Measurements from ENCODE around the gene KPRP. TPM values are rescaled to one million over a fixed set of nuclear protein-coding genes. Genes with fewer than 3 reads are reported as not detected.

The KPRP gene
- polyA plus RNA-seq, 1 donor (not counting 4 experiments of a cell fraction or from before 2014, with no cell fraction given), result 0.90 TPM

DNA sequence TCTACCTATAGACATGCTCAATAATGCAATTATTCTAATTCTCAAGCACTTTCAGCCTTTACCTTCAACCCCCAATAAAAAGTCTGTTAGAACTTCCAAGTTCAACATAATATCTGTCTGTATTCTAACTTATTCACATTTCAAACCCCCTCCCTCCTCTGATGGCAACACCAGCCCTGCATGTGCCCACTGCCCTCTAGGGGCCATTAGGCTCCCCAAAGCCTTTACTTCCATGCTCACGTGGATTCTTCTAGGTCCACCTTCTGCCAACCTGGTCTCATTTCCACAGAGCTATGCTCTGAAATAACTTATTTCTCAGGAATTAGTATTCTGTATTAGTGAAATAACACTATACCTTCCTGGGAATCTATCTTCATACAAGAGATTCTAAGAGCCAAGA, 22.2 kb upstream of the KPRP start:
- no peak for TF ChIP-seq EZH2 (IDR thresholded peaks at IDR 0.05; ENCODE audit: low read length)
- peak; percentile 61 to 82 (median 71) for TF ChIP-seq CTCF (optimal IDR thresholded peaks at IDR 0.05 in 1 of 3, IDR thresholded peaks at IDR 0.05 in 1 of 3, conservative IDR thresholded peaks at IDR 0.05 in 1 of 3; ENCODE audit: extremely low read depth in 1 of 3, insufficient read depth in 2 of 3, low read length in 3 of 3)
- Histone ChIP-seq H2AFZ (ENCODE audit: control insufficient read depth, low read length) (no peak overlapping the region), H3K9ac (ENCODE audit: control insufficient read depth, extremely low read depth, insufficient read depth, low read length) (no peak overlapping the region), H3K27me3 (ENCODE audit: control insufficient read depth, extremely low read depth, insufficient read depth, low read length) (no peaks in the 10 kb centered on the region), H3K4me2 (ENCODE audit: control insufficient read depth, extremely low read depth, insufficient read depth, low read depth, low read length) (no peak overlapping the region), H3K4me3 (ENCODE audit: control insufficient read depth in 2 of 3, extremely low read depth in 1 of 3, insufficient read depth in 2 of 3, low read depth in 1 of 3, low read length in 3 of 3) (no peak overlapping the region), H4K20me1 (ENCODE audit: control insufficient read depth, extremely low read depth, insufficient read depth, low read length) (no peaks in the 10 kb centered on the region), H3K79me2 (ENCODE audit: control insufficient read depth, insufficient read depth, low read length) (no peaks in the 10 kb centered on the region), H3K9me3 (ENCODE audit: control insufficient read depth, low read depth, low read length) (no peaks in the 10 kb centered on the region), H3K36me3 (ENCODE audit: control insufficient read depth in 2 of 2, extremely low read depth in 1 of 2, insufficient read depth in 2 of 2, low read length in 2 of 2) (no peaks in the 10 kb centered on the region), H3K4me1 (ENCODE audit: control insufficient read depth, extremely low read depth, insufficient read depth, low read length) (peaks cover 14% of the 10 kb centered on the region), H3K27ac (ENCODE audit: control insufficient read depth, insufficient read depth, low read length) (no peak overlapping the region), H3K9me1 (ENCODE audit: control insufficient read depth, extremely low read depth, insufficient read depth, low read length) (no peaks in the 10 kb centered on the region)
- FAIRE-seq, result peak; percentile 43
- dilution Hi-C loops (cut with MboI; ENCODE audit: extremely low pct_ligation_motif_present, low sequenced_read_pairs), result no loop called here
- no peak for DNase-seq (ENCODE audit: low read depth, low spot score)

- H3K4me3 ChIP-seq (ENCODE audit: control insufficient read depth in 2 of 3, extremely low read depth in 1 of 3, insufficient read depth in 2 of 3, low read depth in 1 of 3, low read length in 3 of 3), result no peak overlapping the region
- no peaks in the 10 kb centered on the region for H3K27me3 ChIP-seq (ENCODE audit: control insufficient read depth, extremely low read depth, insufficient read depth, low read length)
- H4K20me1 ChIP-seq (ENCODE audit: control insufficient read depth, extremely low read depth, insufficient read depth, low read length), result no peaks in the 10 kb centered on the region
- no peak overlapping the region for H3K27ac ChIP-seq (ENCODE audit: control insufficient read depth, insufficient read depth, low read length)
- H3K9me3 ChIP-seq (ENCODE audit: control insufficient read depth, low read depth, low read length), result no peaks in the 10 kb centered on the region
- dilution Hi-C loops (cut with MboI; ENCODE audit: extremely low pct_ligation_motif_present, low sequenced_read_pairs), result no loop called here
- H3K36me3 ChIP-seq (ENCODE audit: control insufficient read depth in 2 of 2, extremely low read depth in 1 of 2, insufficient read depth in 2 of 2, low read length in 2 of 2), result no peaks in the 10 kb centered on the region
- H2AFZ ChIP-seq (ENCODE audit: control insufficient read depth, low read length), result no peak overlapping the region
- no peak overlapping the region for H3K9ac ChIP-seq (ENCODE audit: control insufficient read depth, extremely low read depth, insufficient read depth, low read length)
- H3K79me2 ChIP-seq (ENCODE audit: control insufficient read depth, insufficient read depth, low read length), result no peaks in the 10 kb centered on the region
- H3K9me1 ChIP-seq (ENCODE audit: control insufficient read depth, extremely low read depth, insufficient read depth, low read length), result no peaks in the 10 kb centered on the region
- no peak for TF ChIP-seq EZH2 (IDR thresholded peaks at IDR 0.05; ENCODE audit: low read length)
- TF ChIP-seq CTCF (optimal IDR thresholded peaks at IDR 0.05 in 1 of 3, IDR thresholded peaks at IDR 0.05 in 1 of 3, conservative IDR thresholded peaks at IDR 0.05 in 1 of 3; ENCODE audit: extremely low read depth in 1 of 3, insufficient read depth in 2 of 3, low read length in 3 of 3), result no peak
- H3K4me1 ChIP-seq (ENCODE audit: control insufficient read depth, extremely low read depth, insufficient read depth, low read length), result peaks cover 19% of the 10 kb centered on the region
- no peak overlapping the region for H3K4me2 ChIP-seq (ENCODE audit: control insufficient read depth, extremely low read depth, insufficient read depth, low read depth, low read length)
- FAIRE-seq, result no peak
- DNase-seq (ENCODE audit: low read depth, low spot score), result no peak
Measured at GRCh38 chr1:152737997-152738396, 19.8 kb upstream of the KPRP start.

All from keratinocyte (primary cell).